Activated T-cell treated with anti-CD3 and anti-CD28 coated beads, Interleukin-2, amount 50 U/mL, for 4 hours (primary cell): Measurements from ENCODE around the gene PCDHGC4. TPM values are rescaled to one million over a fixed set of nuclear protein-coding genes. Genes with fewer than 3 reads are reported as not detected.

Source experiments
- ATAC-seq, 2 donors: fragments of 200-7000 bp; cut with Tn5 transposase; one replicate each; pipeline ENCODE4 v1.10.0; 2021
- DNase-seq: peaks from one replicate; pipeline ENCODE4 v3.0.0-alpha.2; 2020
- H3K27me3 Mint-ChIP-seq: one replicate; pipeline ENCODE4 v1.8.0; 2021; ENCODE audit warnings: low read depth, mixed read lengths
- H3K36me3 Mint-ChIP-seq: one replicate; pipeline ENCODE4 v1.8.0; 2022; ENCODE audit warnings: mixed read lengths; ENCODE audit not compliant: insufficient read depth
- H3K4me1 Mint-ChIP-seq: one replicate; pipeline ENCODE4 v1.8.0; 2021; ENCODE audit warnings: low read depth, mixed read lengths
- H3K4me3 Mint-ChIP-seq: one replicate; pipeline ENCODE4 v1.8.0; 2021; ENCODE audit warnings: mild to moderate bottlenecking, moderate library complexity, mixed read lengths
- H3K9me3 Mint-ChIP-seq: one replicate; pipeline ENCODE4 v1.8.0; 2021; ENCODE audit warnings: mixed read lengths
- total RNA-seq, 3 donors: library from RNA; stranded (reverse); gene quantifications; one replicate each; pipeline ENCODE4 v1.2.1, GENCODE V29; 2021

PCDHGC4 gene
- total RNA-seq, 3 donors from 2014 or later = not detected

- ATAC-seq = no peak
- no peaks in the 10 kb centered on the region for H3K9me3 Mint-ChIP-seq
- no peak for DNase-seq
- H3K4me1 Mint-ChIP-seq = peaks cover 11% of the 10 kb centered on the region
- no peaks in the 10 kb centered on the region for H3K36me3 Mint-ChIP-seq
- no peak overlapping the region for H3K4me3 Mint-ChIP-seq
- H3K27me3 Mint-ChIP-seq = peaks cover 65% of the 10 kb centered on the region
Measured at GRCh38 chr5:141495453-141495811, 10.6 kb downstream of the PCDHGC4 start.

GRCh38 chr5:141496038-141496437, 11.2 kb downstream of the PCDHGC4 start:
- H3K27me3 Mint-ChIP-seq = peaks cover 59% of the 10 kb centered on the region
- DNase-seq = no peak
- no peak for ATAC-seq
- H3K4me1 Mint-ChIP-seq = peaks cover 11% of the 10 kb centered on the region
- no peak overlapping the region for H3K4me3 Mint-ChIP-seq
- no peaks in the 10 kb centered on the region for H3K9me3 Mint-ChIP-seq
- no peaks in the 10 kb centered on the region for H3K36me3 Mint-ChIP-seq

GRCh38 chr5:141501761-141502160, 16.9 kb downstream of the PCDHGC4 start:
- Mint-ChIP-seq H3K4me1 (no peaks in the 10 kb centered on the region), H3K4me3 (no peak overlapping the region), H3K36me3 (no peaks in the 10 kb centered on the region), H3K27me3 (peaks cover 12% of the 10 kb centered on the region), H3K9me3 (no peaks in the 10 kb centered on the region)
- DNase-seq = no peak
- no peak for ATAC-seq

GRCh38 chr5:141503681-141504080, 18.9 kb downstream of the PCDHGC4 start:
- no peak for ATAC-seq
- no peaks in the 10 kb centered on the region for H3K9me3 Mint-ChIP-seq
- H3K4me1 Mint-ChIP-seq = no peaks in the 10 kb centered on the region
- no peak for DNase-seq
- H3K27me3 Mint-ChIP-seq = peaks cover 3% of the 10 kb centered on the region
- H3K36me3 Mint-ChIP-seq = no peaks in the 10 kb centered on the region
- no peak overlapping the region for H3K4me3 Mint-ChIP-seq

GRCh38 chr5:141504216-141504615, 19.4 kb downstream of the PCDHGC4 start:
- no peaks in the 10 kb centered on the region for H3K27me3 Mint-ChIP-seq
- no peaks in the 10 kb centered on the region for H3K9me3 Mint-ChIP-seq
- H3K4me3 Mint-ChIP-seq = no peak overlapping the region
- H3K36me3 Mint-ChIP-seq = no peaks in the 10 kb centered on the region
- DNase-seq (no peak), ATAC-seq (no peak)
- H3K4me1 Mint-ChIP-seq = peaks cover 2% of the 10 kb centered on the region

- peaks cover 3% of the 10 kb centered on the region for H3K4me1 Mint-ChIP-seq
- H3K27me3 Mint-ChIP-seq = no peaks in the 10 kb centered on the region
- H3K9me3 Mint-ChIP-seq = no peaks in the 10 kb centered on the region
- H3K4me3 Mint-ChIP-seq = no peak overlapping the region
- ATAC-seq (no peak), DNase-seq (no peak)
- H3K36me3 Mint-ChIP-seq = no peaks in the 10 kb centered on the region
Measured at GRCh38 chr5:141506381-141507155, 21.7 kb downstream of the PCDHGC4 start.

- no peaks in the 10 kb centered on the region for H3K9me3 Mint-ChIP-seq
- no peaks in the 10 kb centered on the region for H3K27me3 Mint-ChIP-seq
- ATAC-seq (no peak), DNase-seq (no peak)
- H3K4me1 Mint-ChIP-seq = peaks cover 8% of the 10 kb centered on the region
- H3K4me3 Mint-ChIP-seq = no peak overlapping the region
- H3K36me3 Mint-ChIP-seq = no peaks in the 10 kb centered on the region
Measured at GRCh38 chr5:141507387-141508091, 22.7 kb downstream of the PCDHGC4 start.

GRCh38 chr5:141508440-141508797, 23.6 kb downstream of the PCDHGC4 start:
- Mint-ChIP-seq H3K4me3 (no peak overlapping the region), H3K9me3 (no peaks in the 10 kb centered on the region), H3K36me3 (no peaks in the 10 kb centered on the region), H3K4me1 (peaks cover 14% of the 10 kb centered on the region), H3K27me3 (no peaks in the 10 kb centered on the region)
- no peak for DNase-seq
- ATAC-seq = no peak

GRCh38 chr5:141508798-141509611, 24.2 kb downstream of the PCDHGC4 start:
- Mint-ChIP-seq H3K36me3 (peaks cover 2% of the 10 kb centered on the region), H3K4me1 (peaks cover 20% of the 10 kb centered on the region), H3K27me3 (no peaks in the 10 kb centered on the region), H3K4me3 (no peak overlapping the region), H3K9me3 (no peaks in the 10 kb centered on the region)
- ATAC-seq (no peak), DNase-seq (no peak)

- Mint-ChIP-seq H3K4me1 (peaks cover 30% of the 10 kb centered on the region), H3K27me3 (no peaks in the 10 kb centered on the region), H3K36me3 (peaks cover 3% of the 10 kb centered on the region), H3K4me3 (no peak overlapping the region), H3K9me3 (no peaks in the 10 kb centered on the region)
- DNase-seq (no peak), ATAC-seq (no peak)
Measured at GRCh38 chr5:141510160-141510559, 25.3 kb downstream of the PCDHGC4 start.

GRCh38 chr5:141510850-141511601, 26.2 kb downstream of the PCDHGC4 start:
- DNase-seq (no peak), ATAC-seq (no peak)
- Mint-ChIP-seq H3K27me3 (no peaks in the 10 kb centered on the region), H3K4me1 (peaks cover 38% of the 10 kb centered on the region), H3K9me3 (no peaks in the 10 kb centered on the region), H3K4me3 (no peak overlapping the region), H3K36me3 (peaks cover 10% of the 10 kb centered on the region)

GRCh38 chr5:141511771-141512325, 27.0 kb downstream of the PCDHGC4 start:
- no peak for ATAC-seq
- no peaks in the 10 kb centered on the region for H3K9me3 Mint-ChIP-seq
- no peaks in the 10 kb centered on the region for H3K27me3 Mint-ChIP-seq
- peaks cover 18% of the 10 kb centered on the region for H3K36me3 Mint-ChIP-seq
- peaks cover 41% of the 10 kb centered on the region for H3K4me1 Mint-ChIP-seq
- H3K4me3 Mint-ChIP-seq = peak overlapping the region; percentile 35
- no peak for DNase-seq

GRCh38 chr5:141512390-141512910, 27.6 kb downstream of the PCDHGC4 start:
- no peaks in the 10 kb centered on the region for H3K9me3 Mint-ChIP-seq
- H3K4me3 Mint-ChIP-seq = peak overlapping the region; percentile 83
- DNase-seq (peak; percentile 85), ATAC-seq (peak; percentile 27 to 34)
- H3K36me3 Mint-ChIP-seq = peaks cover 21% of the 10 kb centered on the region
- no peaks in the 10 kb centered on the region for H3K27me3 Mint-ChIP-seq
- peaks cover 41% of the 10 kb centered on the region for H3K4me1 Mint-ChIP-seq
